ENCODE data around the gene RTP2. TPM values are rescaled to one million over a fixed set of nuclear protein-coding genes. Genes with fewer than 3 reads are reported as not detected.

The RTP2 gene
- total and polyA plus RNA-seq, 10 of the 15 experiments (the other 5 are each of a cell fraction or from before 2014, with no cell fraction given): not detected

GRCh38 chr3:187739094-187739560, 36.8 kb upstream of the RTP2 start:
- no peaks in the 10 kb centered on the region; the same call in 1 of the 2 replicates for H3K4me1 ChIP-seq (ENCODE audit: control insufficient read depth, insufficient read depth, low read length)
- ChIA-PET POLR2A (no interaction called here), CTCF (interaction anchor here (0.6 to 9.7 kb wide), 71 partner anchors 8 to 1415 kb away, joined by 3 to 437 read pairs (median 4); partner anchors contain the start of gene RTP4), SMC1A (ENCODE audit: uncharacterized antibody, unreplicated experiment) (interaction anchor here (0.7 to 4.2 kb wide), 13 partner anchors 8 to 1534 kb away, joined by 3 to 118 read pairs (median 4); no protein-coding TSS in a partner anchor), RAD21 (ENCODE audit: unreplicated experiment) (interaction anchor here (1.0 to 7.2 kb wide), 16 partner anchors 8 to 1534 kb away, joined by 3 to 130 read pairs (median 4); no protein-coding TSS in a partner anchor)
- ATAC-seq (no peak), DNase-seq (ENCODE audit: low read depth, low spot score) (no peak), FAIRE-seq (no peak)
- 2% methylated on average over 22 of the region's 22 CpGs for WGBS (ENCODE audit: insufficient coverage, insufficient replicate concordance, low lambda C conversion rate, missing lambda C conversion rate)
- no peaks in the 10 kb centered on the region for H3K9me3 ChIP-seq (replicated peaks; ENCODE audit: control insufficient read depth, insufficient read depth, low read length)
- no peaks in the 10 kb centered on the region for H3K79me2 ChIP-seq (ENCODE audit: control insufficient read depth, insufficient read depth, low read length)
- no peak overlapping the region for H3K9ac ChIP-seq (ENCODE audit: control insufficient read depth, insufficient read depth, low read length)
- in situ Hi-C loops (cut with MboI): loop anchor here (5.0 kb wide), 2 partner anchors 1303 to 1408 kb away; no protein-coding TSS in a partner anchor
- peaks cover 16 to 23% of the 10 kb centered on the region in 2 experiments for H3K27me3 ChIP-seq (replicated peaks in 1 of 2; ENCODE audit: control insufficient read depth in 2 of 2, insufficient read depth in 2 of 2, low read length in 1 of 2)
- no peaks in the 10 kb centered on the region for H4K20me1 ChIP-seq (ENCODE audit: control insufficient read depth, insufficient read depth)
- H3K4me2 ChIP-seq (ENCODE audit: control insufficient read depth, insufficient read depth): peak overlapping the region; percentile 83
- no peak overlapping the region for H2AFZ ChIP-seq (ENCODE audit: control insufficient read depth, low read depth, low read length)
- TF ChIP-seq MLLT1 (IDR thresholded peaks at IDR 0.05) (no peak), ELK1 (IDR thresholded peaks at IDR 0.05; ENCODE audit: low read depth, low read length) (0 out of 2 replicates have a peak, but pooled peaks have one; percentile 4), RELB (IDR thresholded peaks at IDR 0.05; ENCODE audit: low read depth) (no peak)
- peak overlapping the region; percentile 50; the same call in 1 of the 2 replicates for H3K4me3 ChIP-seq
- no TSS peak for BruUV-seq (replicated peaks)
- no peaks in the 10 kb centered on the region for H3K36me3 ChIP-seq (ENCODE audit: control insufficient read depth in 2 of 2, insufficient read depth in 2 of 2, low read length in 1 of 2)
- no peak overlapping the region for H3K27ac ChIP-seq (ENCODE audit: control insufficient read depth, insufficient read depth)
- intact Hi-C loops (cut with micrococcal nuclease; ENCODE audit: unreplicated experiment): loop anchor here (1.0 to 10.0 kb wide), 2 partner anchors 1086 to 1215 kb away; no protein-coding TSS in a partner anchor

Measured in GM12878 (cell line).